Measurements from ENCODE around the gene CDK5R1.
A peak's percentile ranks its signal among the peaks of the same experiment; 100 is the strongest.
"Not testable (repeated sequence)": the region's sequence is repeated elsewhere in the genome, so short reads cannot be mapped to it uniquely, and the experiment has no call there.

CDK5R1 gene

DNA sequence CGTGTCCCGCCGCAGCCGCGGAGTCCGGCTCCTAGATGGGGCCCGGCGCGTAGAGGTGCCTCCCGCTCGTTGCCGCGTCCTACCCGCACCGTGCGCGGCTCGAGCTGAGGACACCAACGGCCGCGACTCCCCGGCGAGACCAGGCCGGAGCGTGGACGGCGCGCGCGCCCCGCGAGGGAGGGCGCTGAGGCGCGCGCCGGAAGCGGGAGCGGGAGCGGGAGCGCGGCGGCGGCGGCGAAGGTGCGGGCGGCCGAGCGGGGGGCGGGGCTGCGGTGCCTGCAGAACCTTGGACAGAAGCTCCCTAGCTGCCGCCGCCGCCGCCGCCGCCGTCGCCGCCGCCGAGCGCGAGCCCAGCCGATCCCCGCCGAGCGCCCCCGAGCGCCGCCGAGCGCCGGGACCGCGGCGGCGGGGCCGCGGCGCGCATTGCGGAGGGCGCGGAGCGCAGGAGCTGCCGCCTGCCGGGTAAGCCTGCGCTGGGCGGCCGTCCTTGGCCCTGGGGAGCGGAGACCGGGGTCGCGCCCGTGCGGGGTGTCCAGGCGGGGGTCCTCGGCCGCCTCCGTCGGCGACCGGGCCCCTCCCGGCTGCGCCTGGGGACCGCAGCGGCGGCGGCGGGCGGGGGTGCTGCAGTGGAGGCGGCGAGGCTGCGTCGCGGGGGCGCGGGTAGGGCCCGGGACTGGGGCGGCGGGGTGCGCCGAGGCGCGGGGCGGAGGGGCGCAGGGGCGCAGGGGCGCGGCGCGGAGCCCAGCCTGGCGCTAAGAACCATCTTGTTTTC, at the start of gene CDK5R1:
Gene CDK5R1, plus strand, starts transcription at position 293 of the 772 bp plus-strand sequence. CDS start 628 bp downstream, outside the sequence.
- peak; percentile 57 to 61 for DNase-seq (ENCODE audit: low read depth in 2 of 2)

DNA sequence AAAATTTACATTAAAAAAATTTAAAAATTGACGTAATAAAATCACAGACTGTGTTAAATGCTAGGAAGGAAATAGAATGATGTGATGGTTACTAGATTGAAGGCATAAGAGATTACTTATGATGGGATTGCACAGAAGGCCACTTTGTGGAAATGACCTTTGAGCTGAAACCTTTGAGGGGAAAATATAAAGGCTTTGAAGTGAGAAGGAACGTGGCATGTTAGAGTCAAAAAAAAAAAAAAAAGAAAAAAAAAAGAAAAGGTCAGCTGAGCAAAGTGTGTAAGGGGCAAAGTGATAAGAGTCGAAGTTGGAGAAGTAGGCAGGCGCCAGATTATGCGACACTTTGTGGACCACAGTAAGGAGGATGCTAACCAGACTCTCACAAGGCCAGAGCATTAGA, 46.1 kb upstream of the CDK5R1 start:
- DNase-seq (ENCODE audit: low read depth in 2 of 2), result no peak

DNA sequence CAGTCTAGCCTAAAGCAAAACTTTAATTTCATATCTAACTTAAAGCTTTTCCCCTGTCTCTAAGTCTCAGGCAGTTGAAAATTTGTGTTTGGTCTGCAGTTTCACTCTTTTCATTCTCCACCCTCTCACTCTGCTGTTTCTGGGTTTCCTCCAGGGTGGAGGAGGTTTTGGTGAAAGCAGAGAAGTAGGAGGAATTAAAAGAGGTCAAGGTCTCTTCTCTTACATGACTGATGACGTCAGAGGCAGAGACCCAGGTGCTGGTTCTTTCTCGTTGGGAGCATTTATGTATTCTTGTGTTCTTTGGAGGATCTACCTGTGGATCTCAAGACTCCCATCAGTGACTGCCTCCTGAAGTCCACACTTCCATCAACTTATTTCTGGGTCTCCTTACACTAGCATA, 44.9 kb upstream of the CDK5R1 start:
- DNase-seq (ENCODE audit: low read depth in 2 of 2), result no peak

DNA sequence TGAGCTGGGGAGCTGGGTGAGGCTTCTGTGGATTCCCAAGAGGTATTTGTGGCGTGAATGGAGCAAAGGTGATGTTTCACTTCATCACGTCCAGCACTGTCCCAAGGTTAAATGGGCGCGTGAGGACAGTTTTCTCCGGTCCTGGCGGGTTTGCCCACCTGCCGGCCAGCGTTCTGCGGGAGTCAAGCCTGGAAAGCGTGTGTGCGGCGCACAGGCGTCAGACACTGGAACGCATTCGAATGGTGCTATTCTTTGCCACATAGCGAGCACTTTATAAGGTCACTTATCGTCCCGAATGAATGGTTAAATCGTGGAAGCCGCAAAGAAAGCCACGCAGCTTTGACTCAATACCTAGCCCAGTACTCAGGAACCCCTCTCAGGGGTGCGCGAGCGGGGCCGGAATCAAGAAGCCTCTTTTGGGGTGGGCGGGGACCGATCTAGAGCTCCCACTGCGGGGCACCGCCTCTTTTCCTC, 42.9 kb upstream of the CDK5R1 start:
- no peak for DNase-seq (ENCODE audit: low read depth in 2 of 2)

DNA sequence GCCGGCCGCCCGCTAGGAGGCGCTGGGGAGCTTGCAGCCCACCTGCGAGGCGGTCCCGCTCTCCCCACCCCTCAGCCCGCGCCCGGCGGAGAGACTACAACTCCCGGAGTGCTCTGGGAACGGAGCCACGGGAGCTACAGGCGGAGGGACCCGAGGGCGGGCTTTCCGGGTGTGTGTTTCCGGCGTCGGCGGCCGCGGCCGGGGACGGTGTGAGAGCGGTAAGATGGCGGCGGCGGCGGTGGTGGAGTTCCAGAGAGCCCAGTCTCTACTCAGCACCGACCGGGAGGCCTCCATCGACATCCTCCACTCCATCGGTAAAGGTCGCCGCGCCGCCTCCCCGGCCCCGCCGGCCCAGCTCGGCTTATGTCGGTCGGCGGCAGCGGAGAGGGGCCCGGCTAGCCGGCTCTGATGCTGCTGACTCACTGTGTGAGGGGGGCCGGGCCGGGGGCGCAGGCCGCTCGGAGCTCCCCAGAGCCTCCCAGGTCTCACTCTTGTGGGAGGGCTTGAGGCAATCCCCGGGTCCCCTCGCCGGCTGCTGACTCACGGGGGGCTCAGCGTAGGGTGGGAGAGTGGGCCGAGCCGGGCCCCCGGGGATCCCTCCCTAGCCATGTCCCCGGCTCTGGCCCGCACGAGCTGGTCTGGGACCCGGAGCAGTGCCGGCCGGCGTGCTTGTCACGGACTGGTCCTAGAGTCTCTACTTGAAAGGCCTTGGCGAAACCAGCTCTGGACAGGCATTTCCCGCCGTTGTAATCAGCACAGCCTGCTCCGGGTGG, 42.3 kb upstream of the CDK5R1 start, which contains the start of gene PSMD11:
Gene PSMD11, plus strand, starts transcription at position 210 of the 773 bp plus-strand sequence. Its CDS starts 14 bp downstream, at position 224.
- DNase-seq (ENCODE audit: low read depth in 2 of 2), result peak; percentile 98 to 99

DNA sequence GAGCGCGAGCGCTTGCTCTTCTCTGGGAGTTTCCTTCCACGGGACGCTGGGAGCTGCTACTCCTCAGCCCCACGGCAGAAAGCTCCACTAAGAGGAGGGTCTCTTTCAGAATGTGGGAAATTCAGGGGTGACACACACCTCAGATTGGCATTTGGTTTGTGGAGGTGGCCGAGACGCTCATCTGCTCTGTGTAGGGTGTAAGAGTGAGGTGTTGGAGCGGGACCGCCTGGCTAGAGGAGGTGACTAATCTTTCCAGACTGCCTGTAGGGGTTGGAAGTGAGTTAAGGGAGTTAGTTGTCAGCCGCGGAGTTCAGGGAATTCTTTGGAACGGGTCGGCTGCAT, 41.7 kb upstream of the CDK5R1 start:
- DNase-seq (ENCODE audit: low read depth in 2 of 2), result peak; percentile 12 to 22

DNA sequence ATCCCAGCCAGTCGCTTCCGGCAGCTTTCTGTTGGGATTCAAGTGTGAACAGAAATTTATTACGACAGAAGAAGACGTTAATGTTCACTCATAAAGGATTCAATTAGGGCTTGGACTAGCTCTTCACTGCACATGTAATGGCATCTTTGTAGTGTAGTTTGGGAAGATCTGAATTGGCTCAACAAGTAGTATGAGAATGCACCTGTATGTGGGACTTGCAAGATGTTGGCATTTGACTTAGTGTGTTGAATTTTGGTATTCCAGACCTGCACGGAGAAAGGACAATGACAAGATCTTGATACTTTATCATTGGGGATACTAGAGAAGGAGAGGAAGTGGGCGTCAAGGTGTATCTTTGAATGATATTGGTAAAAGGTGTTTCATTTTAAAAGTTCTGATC, 41.3 kb upstream of the CDK5R1 start:
- DNase-seq (ENCODE audit: low read depth in 2 of 2), result no peak

DNA sequence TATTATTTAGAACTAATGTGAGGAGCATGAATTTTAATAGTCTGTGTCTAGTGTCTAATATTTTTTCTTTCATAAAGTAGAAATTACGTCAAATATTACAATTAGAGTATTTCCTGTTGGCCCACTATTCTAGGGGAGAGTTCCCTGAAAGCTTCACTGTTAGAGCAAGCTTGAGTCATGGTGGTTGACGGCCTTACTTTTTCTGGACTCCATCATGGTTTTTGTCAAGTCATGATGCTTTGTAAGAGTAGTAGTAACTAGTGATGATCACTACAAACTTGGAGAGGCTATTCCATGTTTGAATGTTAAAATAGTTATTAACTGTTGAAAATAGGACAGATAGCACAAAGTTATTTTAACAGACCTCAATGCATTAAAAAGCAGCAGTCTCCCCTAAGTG, 40.8 kb upstream of the CDK5R1 start:
- DNase-seq (ENCODE audit: low read depth in 2 of 2), result no peak

DNA sequence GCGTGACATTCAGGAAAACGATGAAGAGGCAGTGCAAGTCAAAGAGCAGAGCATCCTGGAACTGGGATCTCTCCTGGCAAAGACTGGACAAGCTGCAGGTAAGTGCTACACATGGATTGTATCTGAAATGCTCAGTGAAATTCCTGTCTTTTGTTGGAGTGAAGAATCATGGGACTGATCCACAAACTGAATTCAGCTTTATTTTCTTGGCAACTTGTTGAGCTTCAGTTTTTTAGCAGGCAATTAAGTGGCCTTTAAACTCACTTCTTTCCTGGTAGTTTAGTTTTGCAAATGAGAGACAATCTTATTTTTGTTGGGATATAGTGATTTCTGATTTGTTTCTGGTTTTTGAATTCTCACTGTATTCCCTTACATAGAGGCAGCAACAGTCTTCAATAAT, 39.8 kb upstream of the CDK5R1 start:
- no peak for DNase-seq (ENCODE audit: low read depth in 2 of 2)

DNA sequence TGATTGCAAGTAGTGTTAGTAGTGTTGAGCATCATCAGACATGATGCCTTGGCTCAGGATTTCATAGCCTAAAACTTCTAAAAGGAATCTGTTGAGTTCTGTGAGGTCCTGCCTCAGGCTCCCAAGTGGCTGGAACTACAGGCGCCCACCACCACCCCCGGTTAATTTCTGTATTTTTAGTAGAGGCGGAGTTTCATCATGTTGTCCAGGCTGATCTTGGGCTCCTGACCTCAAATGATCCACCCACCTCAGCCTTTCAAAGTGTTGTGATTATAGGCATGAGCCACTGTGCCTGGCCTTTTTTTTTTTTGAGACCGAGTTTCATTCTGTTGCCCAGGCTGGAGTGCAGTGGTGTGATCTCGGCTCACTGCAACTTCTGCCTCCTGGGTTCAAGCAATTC, 36.8 kb upstream of the CDK5R1 start:
- DNase-seq (ENCODE audit: low read depth in 2 of 2), result no peak

DNA sequence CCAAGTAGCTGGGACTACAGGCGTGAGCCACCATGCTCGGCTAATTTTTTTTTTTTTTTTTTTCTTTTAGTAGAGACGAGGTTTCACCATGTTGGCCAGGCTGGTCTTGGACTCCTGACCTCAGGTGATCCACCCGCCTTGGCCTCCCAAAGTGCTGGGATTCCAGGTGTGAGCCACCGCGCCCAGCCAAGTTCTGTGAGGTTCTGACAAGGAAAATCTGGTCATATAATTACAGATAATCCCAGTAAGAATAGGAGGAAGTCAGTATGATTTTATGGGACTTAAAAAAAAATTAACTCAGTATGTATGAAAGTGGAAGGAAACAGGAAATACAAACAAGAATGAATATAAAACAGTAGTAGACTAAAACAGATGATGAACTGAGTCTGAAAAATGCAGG, 36.4 kb upstream of the CDK5R1 start:
- DNase-seq (ENCODE audit: low read depth in 2 of 2), result not testable (repeated sequence)

DNA sequence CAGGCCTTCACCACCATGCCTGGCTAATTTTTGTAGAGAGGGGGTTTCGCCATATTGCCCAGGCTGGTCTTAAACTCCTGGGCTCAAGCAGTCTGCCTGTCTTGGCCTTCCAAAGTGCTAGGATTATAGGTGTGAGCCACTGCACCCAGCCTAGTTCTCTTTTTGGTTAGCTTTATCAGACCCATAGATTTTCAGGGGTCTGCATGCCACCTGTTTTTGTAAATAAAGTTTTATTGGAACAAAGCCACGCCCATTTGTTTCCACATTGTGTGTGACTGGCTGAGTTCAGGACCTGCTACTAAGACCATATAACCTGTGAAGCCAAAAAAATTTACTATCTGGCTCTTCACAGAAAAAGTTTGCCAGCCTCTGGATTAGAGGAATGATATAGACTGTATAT, 34.9 kb upstream of the CDK5R1 start:
- no peak for DNase-seq (ENCODE audit: low read depth in 2 of 2)

DNA sequence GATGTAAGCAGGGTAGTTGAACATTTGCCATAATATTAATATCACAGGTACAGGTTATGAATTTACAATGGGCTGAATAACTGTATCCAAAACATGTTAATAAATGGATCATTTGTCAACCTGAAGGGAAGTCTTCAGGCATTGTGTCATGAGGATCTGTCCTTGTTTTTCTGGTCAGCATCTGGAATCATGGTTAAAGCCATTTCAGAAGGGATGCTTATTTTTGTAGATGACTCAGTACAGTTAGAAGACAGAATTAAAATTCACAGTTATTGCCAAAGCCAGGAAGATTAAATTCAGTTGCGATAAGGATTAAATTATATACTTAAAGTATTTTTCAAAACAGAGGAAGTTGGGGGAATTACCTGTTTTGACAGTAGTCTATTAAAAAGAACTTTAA, 34.5 kb upstream of the CDK5R1 start:
- no peak for DNase-seq (ENCODE audit: low read depth in 2 of 2)

DNA sequence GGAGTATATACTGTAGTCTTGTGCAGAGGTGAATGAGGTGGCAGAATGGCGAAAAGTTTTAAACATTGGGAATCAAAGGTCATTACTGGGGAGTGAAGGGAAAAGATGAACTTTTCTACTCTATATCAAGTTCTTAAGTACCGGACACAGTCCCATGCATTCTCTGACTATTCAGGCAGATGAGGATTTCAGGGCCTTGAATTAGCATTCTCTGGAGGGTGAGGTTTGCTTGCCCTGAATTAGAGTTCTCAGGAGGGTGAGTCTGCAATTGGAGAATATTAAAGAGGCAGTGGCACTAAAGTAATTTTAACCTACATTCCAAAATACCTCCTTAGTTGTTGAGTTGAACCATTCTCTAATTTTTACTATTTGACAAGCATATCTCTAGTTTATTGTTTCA, 33.4 kb upstream of the CDK5R1 start:
- no peak for DNase-seq (ENCODE audit: low read depth in 2 of 2)

DNA sequence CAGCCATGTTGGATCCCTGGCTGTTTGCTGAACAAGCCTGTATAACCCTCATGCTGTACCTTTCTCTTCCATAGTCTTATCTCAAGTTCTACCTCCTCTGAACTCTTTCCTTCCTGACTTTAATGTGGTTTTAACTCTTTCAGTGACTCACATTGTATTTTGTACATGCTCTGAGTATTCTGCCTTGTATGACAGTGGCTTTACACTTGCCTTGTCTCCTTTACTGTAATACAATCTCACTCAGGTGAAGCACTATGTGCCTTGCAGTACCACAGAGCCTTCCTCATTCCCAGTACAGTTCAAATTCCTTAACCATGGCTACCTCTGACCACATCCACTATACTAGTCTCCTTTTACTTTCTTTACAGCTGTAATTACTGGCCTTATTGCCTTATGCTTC, 28.4 kb upstream of the CDK5R1 start:
- DNase-seq (ENCODE audit: low read depth in 2 of 2), result no peak

DNA sequence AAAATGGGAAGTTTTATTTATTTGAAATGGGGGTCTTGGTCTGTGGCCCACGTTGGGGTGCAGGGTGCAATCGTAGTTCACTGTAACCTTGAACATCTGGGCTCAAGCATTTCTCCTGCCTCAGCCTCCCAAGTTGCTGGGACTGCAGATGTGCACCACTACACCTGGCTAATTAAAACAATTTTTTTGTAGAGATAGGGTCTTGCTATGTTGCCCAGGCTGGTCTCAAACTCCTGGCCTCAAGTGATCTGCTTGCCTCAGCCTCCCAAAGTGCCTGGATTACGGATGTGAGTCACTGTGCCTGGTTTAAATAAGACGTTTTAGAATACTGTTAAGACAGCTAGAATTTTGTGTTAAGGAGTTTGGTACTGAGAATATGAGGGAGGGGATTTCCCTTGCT, 26.7 kb upstream of the CDK5R1 start:
- DNase-seq (ENCODE audit: low read depth in 2 of 2), result no peak

DNA sequence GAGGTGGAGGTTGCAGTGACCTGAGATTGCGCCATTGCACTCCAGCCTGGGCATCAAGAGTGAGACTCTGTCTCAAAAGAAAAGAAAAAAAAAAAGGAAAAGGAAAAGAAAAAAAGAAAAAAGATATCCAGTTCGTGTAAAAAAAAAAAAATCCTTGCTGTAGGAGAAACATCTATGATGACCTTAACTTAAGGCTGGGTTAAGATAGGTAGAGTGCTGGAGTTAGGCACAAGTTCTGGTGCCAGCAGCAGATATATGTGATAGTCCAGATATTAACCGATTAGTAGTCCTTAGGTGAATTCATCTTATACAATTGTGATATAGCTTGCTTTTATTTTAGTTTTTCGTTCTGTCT, 25.3 kb upstream of the CDK5R1 start:
- DNase-seq (ENCODE audit: low read depth in 2 of 2), result no peak

DNA sequence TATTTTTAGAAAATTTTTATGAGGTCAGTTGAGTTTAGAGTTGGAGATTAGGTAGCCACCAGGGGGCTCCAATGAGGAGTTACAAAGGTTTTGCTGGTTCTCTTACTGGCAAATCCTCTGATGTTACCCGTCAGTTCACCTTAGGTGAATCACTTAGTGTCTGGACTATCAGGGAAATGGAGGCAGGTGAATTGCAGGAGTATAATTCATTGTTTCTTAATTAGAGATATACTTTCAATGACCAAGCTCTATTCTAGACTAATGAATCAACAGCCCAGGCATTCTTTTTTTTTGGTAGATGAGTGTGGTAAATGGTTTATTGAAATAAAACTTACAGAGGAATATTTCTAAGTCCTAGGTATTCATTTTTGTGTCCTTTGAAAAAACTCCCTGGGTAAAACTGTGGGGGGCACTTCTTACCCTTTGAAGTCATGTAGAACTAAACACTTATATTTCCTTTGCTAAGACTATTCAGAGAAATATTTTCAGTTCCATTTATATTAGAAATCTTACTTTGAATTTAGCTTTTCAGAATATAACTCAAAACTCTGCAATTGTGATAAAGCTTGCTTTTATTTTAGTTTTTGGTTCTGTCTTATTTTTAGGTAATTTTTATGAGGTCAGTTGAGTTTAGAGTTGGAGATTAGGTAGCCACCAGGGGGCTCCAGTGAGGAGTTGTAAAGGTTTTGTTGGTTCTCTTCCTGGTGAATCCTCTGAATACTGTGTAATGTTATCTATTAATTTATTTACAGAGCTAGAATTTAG, 24.8 kb upstream of the CDK5R1 start:
- DNase-seq (ENCODE audit: low read depth in 2 of 2), result peak; percentile 57 to 65

DNA sequence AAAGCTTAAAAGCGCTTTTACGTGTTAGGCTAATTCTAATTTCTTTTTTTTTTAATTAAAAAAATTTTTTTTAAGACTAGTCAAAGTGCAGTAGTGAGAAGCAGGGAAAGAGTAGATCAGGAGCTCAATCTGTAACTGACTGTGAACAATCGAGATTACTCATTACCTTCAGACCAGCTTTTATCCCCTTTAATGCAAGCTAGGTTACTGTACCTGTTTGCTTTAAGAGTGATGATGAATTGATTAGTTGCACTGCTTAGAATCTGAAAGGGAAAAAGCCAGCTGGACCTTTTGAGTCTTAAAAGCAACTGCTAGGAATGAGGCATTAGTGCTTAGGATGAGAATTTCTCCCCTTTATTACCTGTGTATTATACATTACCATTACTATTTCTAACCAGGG, 23.5 kb upstream of the CDK5R1 start:
- DNase-seq (ENCODE audit: low read depth in 2 of 2), result no peak

DNA sequence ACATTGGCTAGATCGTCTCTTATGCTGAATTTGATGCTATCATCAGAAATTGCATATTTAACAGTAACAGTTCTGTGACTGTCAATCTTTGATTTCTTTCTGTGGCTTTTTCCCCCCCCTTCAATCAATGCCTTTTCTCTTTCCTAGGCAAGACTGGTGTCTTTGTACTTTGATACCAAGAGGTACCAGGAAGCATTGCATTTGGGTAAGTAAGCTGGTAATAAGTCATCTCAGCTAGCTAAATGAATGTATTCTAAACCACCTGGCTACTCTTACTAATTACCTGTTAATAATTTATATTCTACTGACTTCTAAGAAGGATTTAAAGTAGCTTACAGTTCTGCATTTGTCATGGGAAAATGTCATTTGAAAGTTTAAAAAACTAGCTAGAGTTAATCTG, 22.4 kb upstream of the CDK5R1 start:
- no peak for DNase-seq (ENCODE audit: low read depth in 2 of 2)

DNA sequence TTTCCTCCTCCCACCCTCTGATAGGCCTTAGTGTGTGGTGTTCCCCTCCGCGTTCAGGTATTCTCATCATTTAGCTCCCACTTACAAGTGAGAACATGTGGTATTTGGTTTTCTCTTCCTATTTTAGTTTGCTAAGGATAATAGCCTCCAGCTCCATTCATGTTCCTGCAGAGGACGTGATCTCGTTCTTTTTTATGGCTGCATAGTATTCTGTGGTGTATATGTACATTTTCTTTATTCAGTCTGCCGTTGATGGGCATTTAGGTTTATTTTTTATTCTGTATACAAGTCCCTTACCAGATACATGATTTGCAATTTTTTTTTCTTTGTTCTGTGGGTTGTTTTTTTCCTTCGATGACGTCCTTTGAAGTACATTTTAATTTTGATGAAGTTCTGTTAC, 18.8 kb upstream of the CDK5R1 start:
- no peak for DNase-seq (ENCODE audit: low read depth in 2 of 2)

DNA sequence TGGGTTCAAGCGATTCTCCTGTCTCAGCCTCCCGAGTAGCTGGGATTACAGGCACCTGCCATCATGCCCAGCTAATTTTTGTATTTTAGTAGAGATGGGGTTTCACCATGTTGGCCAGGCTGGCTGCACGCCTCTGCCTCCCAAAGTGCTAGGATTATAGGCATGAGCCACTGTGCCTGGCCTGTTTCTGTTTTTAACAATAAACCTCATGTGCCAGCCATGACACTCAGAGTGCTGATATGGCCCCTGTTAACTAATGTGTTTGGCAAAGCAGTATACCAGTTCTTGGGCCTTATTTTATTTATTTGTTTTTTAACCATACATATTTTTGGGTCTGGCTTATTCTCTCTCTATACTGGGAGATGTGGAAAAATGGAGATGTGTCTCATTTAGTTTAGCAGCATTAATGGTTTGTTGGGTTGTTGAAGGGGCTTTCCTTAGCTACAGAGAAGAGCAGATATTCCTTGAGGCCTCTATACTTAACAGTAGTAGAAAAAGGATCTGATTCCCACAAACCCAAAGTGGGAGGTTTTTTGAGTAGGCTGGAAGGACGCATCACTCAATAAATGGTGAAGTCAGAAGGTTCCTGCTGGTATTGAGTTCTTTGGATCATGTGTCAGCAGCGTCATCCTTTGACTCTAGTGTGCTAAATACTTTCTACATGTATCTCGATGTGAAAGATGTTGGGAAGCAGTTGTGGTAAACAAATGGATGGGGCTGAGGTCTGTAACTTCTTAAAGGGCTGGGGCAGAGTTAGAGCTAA, 16.2 kb upstream of the CDK5R1 start:
- DNase-seq (ENCODE audit: low read depth in 2 of 2), result no peak
